ENCODE measurements around the gene FSTL3. TPM values are rescaled to one million over a fixed set of nuclear protein-coding genes. Genes with fewer than 3 reads are reported as not detected.
A peak's percentile ranks its signal among the peaks of the same experiment; 100 is the strongest.

The FSTL3 gene
- total and polyA plus RNA-seq, 2 of the 13 experiments (the other 11 are each of a cell fraction or from before 2014, with no cell fraction given): 13.5 to 15.6 TPM

GRCh38 chr19:703651-704446, 27.7 kb downstream of the FSTL3 start (continued):
- TF ChIP-seq ARID5B (CRISPR knock-in tag; IDR thresholded peaks at IDR 0.05) (no peak), ZEB1 (IDR thresholded peaks at IDR 0.05; ENCODE audit: insufficient replicate concordance, low read depth) (no peak), KDM3A (CRISPR knock-in tag; IDR thresholded peaks at IDR 0.05; ENCODE audit: low read depth) (no peak; the same call in 1 of the 2 replicates), TAF15 (IDR thresholded peaks at IDR 0.05; ENCODE audit: low read depth, low read length, poor library complexity, severe bottlenecking) (no peak), EEA1 (CRISPR knock-in tag; IDR thresholded peaks at IDR 0.05; ENCODE audit: borderline replicate concordance) (no peak), DRAP1 (CRISPR knock-in tag; IDR thresholded peaks at IDR 0.05) (peak; percentile 81), JUND (CRISPR knock-in tag; IDR thresholded peaks at IDR 0.05) (0 out of 2 replicates have a peak, but pooled peaks have one; percentile 44), GABPA (IDR thresholded peaks at IDR 0.05; ENCODE audit: low read depth, low read length) (peak; percentile 47), GABPA (CRISPR knock-in tag; IDR thresholded peaks at IDR 0.05; ENCODE audit: low read depth) (peak; percentile 83), ZBTB46 (CRISPR knock-in tag; IDR thresholded peaks at IDR 0.05; ENCODE audit: borderline replicate concordance) (no peak), HDAC2 (CRISPR knock-in tag; IDR thresholded peaks at IDR 0.05) (peak; percentile 16; the same call in 1 of the 2 replicates), SNAPC4 (CRISPR knock-in tag; IDR thresholded peaks at IDR 0.05) (no peak), ZNF264 (CRISPR knock-in tag; IDR thresholded peaks at IDR 0.05) (0 out of 2 replicates have a peak, but pooled peaks have one; percentile 30), GPBP1L1 (CRISPR knock-in tag; IDR thresholded peaks at IDR 0.05) (no peak), JDP2 (CRISPR knock-in tag; IDR thresholded peaks at IDR 0.05; ENCODE audit: borderline replicate concordance) (no peak), MIXL1 (CRISPR knock-in tag; IDR thresholded peaks at IDR 0.05) (no peak), ZNF282 (IDR thresholded peaks at IDR 0.05; ENCODE audit: partially characterized antibody) (no peak)

Measured in HepG2 (cell line).